ENCODE measurements around the gene MFSD11.

- no peak for TF ChIP-seq RFX5 (IDR thresholded peaks at IDR 0.05; ENCODE audit: low read depth, low read length)
- TF ChIP-seq ELK1 (IDR thresholded peaks at IDR 0.05; ENCODE audit: borderline replicate concordance, low read depth, low read length) = no peak
- TF ChIP-seq CTCF (conservative IDR thresholded peaks at IDR 0.05; ENCODE audit: low read depth, low read length) = no peak
- TF ChIP-seq MXI1 (IDR thresholded peaks at IDR 0.05; ENCODE audit: borderline replicate concordance, low read depth, low read length) = no peak
- no peak for TF ChIP-seq POLR2A (IDR thresholded peaks at IDR 0.05; ENCODE audit: low read depth, low read length)
- TF ChIP-seq USF2 (IDR thresholded peaks at IDR 0.05; ENCODE audit: low read depth, low read length) = no peak
- no peak for TF ChIP-seq CHD1 (IDR thresholded peaks at IDR 0.05; ENCODE audit: low read depth, low read length)
- no peak for TF ChIP-seq BHLHE40 (IDR thresholded peaks at IDR 0.05; ENCODE audit: low read depth, low read length)
- TF ChIP-seq RCOR1 (IDR thresholded peaks at IDR 0.05; ENCODE audit: insufficient replicate concordance, low read length) = no peak
- TF ChIP-seq MAZ (IDR thresholded peaks at IDR 0.05; ENCODE audit: borderline replicate concordance, low read depth, low read length) = no peak
- TF ChIP-seq CEBPB (IDR thresholded peaks at IDR 0.05; ENCODE audit: low read depth, low read length) = no peak
Observed at GRCh38 chr17:76824093-76824492, 86.2 kb downstream of the MFSD11 start.

All from IMR-90 (cell line).